Chondrocyte (in vitro differentiated cells): ENCODE measurements around the gene SERPINB5. TPM values are rescaled to one million over a fixed set of nuclear protein-coding genes. Genes with fewer than 3 reads are reported as not detected.

Source experiments
- DNase-seq: peaks from one replicate; pipeline ENCODE4 v3.0.0; 2021; ENCODE audit warnings: mixed read lengths, low spot score
- H3K27ac Mint-ChIP-seq: one replicate; pipeline ENCODE4 v1.8.0; 2021; ENCODE audit warnings: mild to moderate bottlenecking, moderate library complexity, mixed read lengths; ENCODE audit not compliant: unreplicated experiment
- H3K27me3 Mint-ChIP-seq: 2 replicates; pipeline ENCODE4 v1.8.0; 2021; ENCODE audit warnings: low read depth, mixed read lengths
- H3K36me3 Mint-ChIP-seq: 2 replicates; pipeline ENCODE4 v1.8.0; 2021; ENCODE audit warnings: low read depth, mixed read lengths
- H3K4me1 Mint-ChIP-seq: 2 replicates; pipeline ENCODE4 v1.8.0; 2021; ENCODE audit warnings: low read depth, mild to moderate bottlenecking, mixed read lengths
- H3K4me3 Mint-ChIP-seq: one replicate; pipeline ENCODE4 v1.8.0; 2021; ENCODE audit warnings: mild to moderate bottlenecking, moderate library complexity, mixed read lengths; ENCODE audit not compliant: unreplicated experiment
- H3K9me3 Mint-ChIP-seq: 2 replicates; pipeline ENCODE4 v1.8.0; 2021; ENCODE audit warnings: low read depth, mixed read lengths
- CTCF ChIP-seq: fragments of 200-600 bp; sonication (generic); IDR thresholded peaks from 2 replicates; pipeline ENCODE4 v1.5.0; 2021; ENCODE audit warnings: antibody characterized with exemption, mild to moderate bottlenecking, moderate library complexity
- total RNA-seq: library from RNA; stranded (reverse); gene quantifications from 3 replicates; pipeline ENCODE4 v1.2.1, GENCODE V29; 2021

Gene SERPINB5
- total RNA-seq, 1 donor from 2014 or later: not detected

- TF ChIP-seq CTCF: no peak
Observed at GRCh38 chr18:63438181-63438580, 38.6 kb upstream of the SERPINB5 start.

GRCh38 chr18:63439334-63439733, 37.4 kb upstream of the SERPINB5 start:
- no peak overlapping the region for H3K4me3 Mint-ChIP-seq
- H3K27ac Mint-ChIP-seq: no peak overlapping the region
- no peaks in the 10 kb centered on the region for H3K36me3 Mint-ChIP-seq
- TF ChIP-seq CTCF: peak; percentile 95
- H3K4me1 Mint-ChIP-seq: peaks cover 15% of the 10 kb centered on the region
- no peaks in the 10 kb centered on the region for H3K9me3 Mint-ChIP-seq
- no peak for DNase-seq
- H3K27me3 Mint-ChIP-seq: peaks cover 3% of the 10 kb centered on the region

More at GRCh38 chr18:63438181-63438580, 38.6 kb upstream of the SERPINB5 start:
- no peak for DNase-seq
- Mint-ChIP-seq H3K36me3 (no peaks in the 10 kb centered on the region), H3K4me1 (peaks cover 15% of the 10 kb centered on the region), H3K4me3 (no peak overlapping the region), H3K27me3 (peaks cover 6% of the 10 kb centered on the region), H3K27ac (peak overlapping the region; percentile 51), H3K9me3 (no peaks in the 10 kb centered on the region)

DNA sequence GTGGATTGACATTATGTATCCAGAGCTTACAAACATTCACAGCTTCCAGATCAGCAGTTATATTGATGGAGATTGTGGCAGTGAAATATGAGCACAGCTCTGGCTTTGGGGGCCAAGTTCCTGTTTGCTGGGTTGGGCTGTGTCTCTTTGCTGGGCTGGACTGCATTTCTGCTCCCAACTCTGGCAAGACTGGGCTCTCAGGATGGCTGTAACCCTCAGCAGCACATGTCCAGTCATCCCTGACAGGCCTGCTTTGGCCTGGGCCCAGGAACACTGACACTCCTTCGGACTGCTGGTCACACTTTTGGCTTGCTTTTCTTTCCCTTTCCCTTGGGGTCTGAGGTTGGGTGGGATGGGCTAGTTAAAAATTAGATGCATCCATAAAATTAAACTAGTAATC, 36.5 kb upstream of the SERPINB5 start:
- no peak overlapping the region for H3K4me3 Mint-ChIP-seq
- no peak overlapping the region for H3K27ac Mint-ChIP-seq
- peaks cover 18% of the 10 kb centered on the region for H3K4me1 Mint-ChIP-seq
- DNase-seq: no peak
- peaks cover 3% of the 10 kb centered on the region for H3K27me3 Mint-ChIP-seq
- H3K36me3 Mint-ChIP-seq: no peaks in the 10 kb centered on the region
- TF ChIP-seq CTCF: no peak
- no peaks in the 10 kb centered on the region for H3K9me3 Mint-ChIP-seq

DNA sequence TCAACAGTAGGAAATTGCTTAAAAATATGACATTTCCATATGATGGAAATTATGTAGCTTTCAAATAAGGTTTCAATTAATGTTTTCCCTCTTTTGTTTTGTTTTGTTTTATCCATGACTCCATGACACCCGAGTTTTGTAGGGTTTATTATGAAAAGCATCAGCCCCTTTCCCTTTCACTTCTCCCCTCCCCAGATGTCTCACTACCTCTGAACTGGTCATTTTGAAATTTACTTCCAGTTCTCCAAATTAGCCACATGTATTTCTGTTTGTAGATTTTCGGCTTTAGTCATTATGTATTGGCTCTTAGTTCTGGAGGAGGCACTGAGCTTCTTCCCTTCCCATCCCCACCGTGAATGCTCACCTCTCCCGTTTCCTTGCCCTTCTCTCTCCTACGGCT, 35.9 kb upstream of the SERPINB5 start:
- H3K27ac Mint-ChIP-seq: no peak overlapping the region
- no peaks in the 10 kb centered on the region for H3K36me3 Mint-ChIP-seq
- no peak for TF ChIP-seq CTCF
- H3K4me3 Mint-ChIP-seq: no peak overlapping the region
- DNase-seq: no peak
- H3K27me3 Mint-ChIP-seq: no peaks in the 10 kb centered on the region
- H3K4me1 Mint-ChIP-seq: peaks cover 18% of the 10 kb centered on the region
- H3K9me3 Mint-ChIP-seq: no peaks in the 10 kb centered on the region

- peaks cover 14% of the 10 kb centered on the region for H3K4me1 Mint-ChIP-seq
- TF ChIP-seq CTCF: no peak
- no peak for DNase-seq
- no peaks in the 10 kb centered on the region for H3K27me3 Mint-ChIP-seq
- no peak overlapping the region for H3K27ac Mint-ChIP-seq
- no peak overlapping the region for H3K4me3 Mint-ChIP-seq
- no peaks in the 10 kb centered on the region for H3K36me3 Mint-ChIP-seq
- no peaks in the 10 kb centered on the region for H3K9me3 Mint-ChIP-seq
Observed at GRCh38 chr18:63443829-63444228, 32.9 kb upstream of the SERPINB5 start.
